ENCODE data around the gene RASL11A. TPM values are rescaled to one million over a fixed set of nuclear protein-coding genes. Genes with fewer than 3 reads are reported as not detected.

RASL11A gene
- total RNA-seq, 4 donors from 2014 or later = 18.7 to 37.7 (median 28.9) TPM

- H3K4me3 ChIP-seq = no peak overlapping the region
- H3K9me3 ChIP-seq = no peaks in the 10 kb centered on the region
- H3K4me1 ChIP-seq = no peaks in the 10 kb centered on the region
- no peak overlapping the region for H3K27ac ChIP-seq
- no peak for TF ChIP-seq POLR2A (IDR thresholded peaks at IDR 0.05)
- no peak for TF ChIP-seq EP300 (IDR thresholded peaks at IDR 0.05; ENCODE audit: low read depth)
- TF ChIP-seq, protein P1, sequence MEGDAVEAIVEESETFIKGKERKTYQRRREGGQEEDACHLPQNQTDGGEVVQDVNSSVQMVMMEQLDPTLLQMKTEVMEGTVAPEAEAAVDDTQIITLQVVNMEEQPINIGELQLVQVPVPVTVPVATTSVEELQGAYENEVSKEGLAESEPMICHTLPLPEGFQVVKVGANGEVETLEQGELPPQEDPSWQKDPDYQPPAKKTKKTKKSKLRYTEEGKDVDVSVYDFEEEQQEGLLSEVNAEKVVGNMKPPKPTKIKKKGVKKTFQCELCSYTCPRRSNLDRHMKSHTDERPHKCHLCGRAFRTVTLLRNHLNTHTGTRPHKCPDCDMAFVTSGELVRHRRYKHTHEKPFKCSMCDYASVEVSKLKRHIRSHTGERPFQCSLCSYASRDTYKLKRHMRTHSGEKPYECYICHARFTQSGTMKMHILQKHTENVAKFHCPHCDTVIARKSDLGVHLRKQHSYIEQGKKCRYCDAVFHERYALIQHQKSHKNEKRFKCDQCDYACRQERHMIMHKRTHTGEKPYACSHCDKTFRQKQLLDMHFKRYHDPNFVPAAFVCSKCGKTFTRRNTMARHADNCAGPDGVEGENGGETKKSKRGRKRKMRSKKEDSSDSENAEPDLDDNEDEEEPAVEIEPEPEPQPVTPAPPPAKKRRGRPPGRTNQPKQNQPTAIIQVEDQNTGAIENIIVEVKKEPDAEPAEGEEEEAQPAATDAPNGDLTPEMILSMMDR (IDR thresholded peaks at IDR 0.05) = no peak
- TF ChIP-seq POLR2AphosphoS5 (IDR thresholded peaks at IDR 0.05) = no peak
- no peaks in the 10 kb centered on the region for H3K36me3 ChIP-seq
- no peaks in the 10 kb centered on the region for H3K27me3 ChIP-seq
- DNase-seq = no peak
- in situ Hi-C loops (cut with MboI; ENCODE audit: low pct_ligation_motif_present in 1 of 4, low pct_unique_long_range_greater_than_20kb in 1 of 4, low sequenced_read_pairs in 3 of 4) = no loop called here
- WGBS, 2 donors (ENCODE audit: low coverage in 1 of 2) = 74 to 75% methylated on average over 6 to 9 of the region's 9 CpGs
- intact Hi-C loops (cut with DNase I; ENCODE audit: low total_unique reads) = no loop called here
These were observed 39.5 kb downstream of the RASL11A start for GRCh38 chr13:27309967-27310598.

DNA sequence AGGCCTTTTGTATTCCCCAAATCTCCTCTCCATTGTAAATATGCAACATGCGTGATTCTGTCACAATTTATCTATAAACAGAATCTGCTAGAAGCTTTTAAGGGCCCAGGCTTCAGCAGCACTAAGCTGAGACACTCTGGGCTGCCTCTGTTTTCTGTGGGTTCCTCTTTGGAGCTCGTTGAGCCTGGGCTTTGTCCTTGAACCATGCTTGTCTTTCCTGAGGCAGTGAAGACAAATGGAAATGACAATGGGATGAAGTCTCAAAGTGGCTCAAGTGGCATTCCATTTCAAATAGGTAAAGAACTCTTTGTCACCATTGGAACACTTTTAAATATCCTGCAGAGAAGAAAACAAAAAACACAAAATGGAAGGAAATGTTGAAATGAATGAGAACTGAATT is 40.3 kb downstream of the RASL11A start:
- no peak overlapping the region for H3K27ac ChIP-seq
- TF ChIP-seq POLR2A (IDR thresholded peaks at IDR 0.05) (no peak), EP300 (IDR thresholded peaks at IDR 0.05; ENCODE audit: low read depth) (no peak), POLR2AphosphoS5 (IDR thresholded peaks at IDR 0.05) (no peak)
- TF ChIP-seq, protein P1 (IDR thresholded peaks at IDR 0.05) = no peak
- no peaks in the 10 kb centered on the region for H3K36me3 ChIP-seq
- no peaks in the 10 kb centered on the region for H3K9me3 ChIP-seq
- no peak overlapping the region for H3K4me3 ChIP-seq
- peaks cover 2% of the 10 kb centered on the region for H3K27me3 ChIP-seq
- in situ Hi-C loops (cut with MboI; ENCODE audit: low pct_ligation_motif_present in 1 of 4, low pct_unique_long_range_greater_than_20kb in 1 of 4, low sequenced_read_pairs in 3 of 4) = no loop called here
- intact Hi-C loops (cut with DNase I; ENCODE audit: low total_unique reads) = no loop called here
- no peak for DNase-seq
- 37 to 100% methylated on average over 1 to 2 of the region's 2 CpGs for WGBS, 2 donors (ENCODE audit: low coverage in 1 of 2)
- H3K4me1 ChIP-seq = no peaks in the 10 kb centered on the region

- Histone ChIP-seq H3K36me3 (no peaks in the 10 kb centered on the region), H3K27ac (no peak overlapping the region), H3K9me3 (no peaks in the 10 kb centered on the region), H3K4me3 (no peak overlapping the region), H3K27me3 (peaks cover 3% of the 10 kb centered on the region), H3K4me1 (no peaks in the 10 kb centered on the region)
- in situ Hi-C loops (cut with MboI; ENCODE audit: low pct_ligation_motif_present in 1 of 4, low pct_unique_long_range_greater_than_20kb in 1 of 4, low sequenced_read_pairs in 3 of 4) (no loop called here), intact Hi-C loops (cut with DNase I; ENCODE audit: low total_unique reads) (no loop called here)
- TF ChIP-seq EP300 (IDR thresholded peaks at IDR 0.05; ENCODE audit: low read depth) (no peak), POLR2A (IDR thresholded peaks at IDR 0.05) (no peak), POLR2AphosphoS5 (IDR thresholded peaks at IDR 0.05) (no peak)
- TF ChIP-seq, protein P1 (IDR thresholded peaks at IDR 0.05) = no peak
- no peak for DNase-seq
- 74 to 87% methylated on average over 6 of the region's 6 CpGs for WGBS, 2 donors (ENCODE audit: low coverage in 1 of 2)
These were observed 41.0 kb downstream of the RASL11A start for GRCh38 chr13:27311518-27312210.

DNA sequence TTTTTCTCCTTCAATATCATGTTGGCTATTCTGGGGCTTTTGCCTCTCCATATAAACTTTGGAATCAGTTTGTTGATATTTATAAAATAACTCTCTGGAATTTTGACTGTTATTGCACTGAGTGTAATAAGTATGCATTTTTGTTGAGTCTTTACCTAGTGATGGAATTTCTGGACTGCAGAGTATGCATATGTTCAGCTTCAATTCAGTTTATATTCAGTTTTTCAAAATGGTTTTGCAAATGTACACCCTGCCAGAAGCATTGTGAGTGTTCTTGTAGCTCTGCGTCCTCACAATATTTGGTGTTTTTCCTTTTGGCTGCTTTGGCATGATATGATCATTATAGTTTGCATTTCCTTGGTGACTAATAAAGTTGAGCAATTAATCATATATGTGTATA is 43.1 kb downstream of the RASL11A start:
- no peaks in the 10 kb centered on the region for H3K36me3 ChIP-seq
- H3K4me3 ChIP-seq = no peak overlapping the region
- H3K27ac ChIP-seq = no peak overlapping the region
- H3K4me1 ChIP-seq = no peaks in the 10 kb centered on the region
- WGBS, 2 donors (ENCODE audit: low coverage in 1 of 2) = 85 to 100% methylated on average over 1 of the region's 1 CpG
- DNase-seq = no peak
- TF ChIP-seq EP300 (IDR thresholded peaks at IDR 0.05; ENCODE audit: low read depth) = no peak
- TF ChIP-seq, protein P1 (IDR thresholded peaks at IDR 0.05) = no peak
- TF ChIP-seq POLR2AphosphoS5 (IDR thresholded peaks at IDR 0.05) = no peak
- no peak for TF ChIP-seq POLR2A (IDR thresholded peaks at IDR 0.05)
- H3K9me3 ChIP-seq = no peaks in the 10 kb centered on the region
- in situ Hi-C loops (cut with MboI; ENCODE audit: low pct_ligation_motif_present in 1 of 4, low pct_unique_long_range_greater_than_20kb in 1 of 4, low sequenced_read_pairs in 3 of 4) (no loop called here), intact Hi-C loops (cut with DNase I; ENCODE audit: low total_unique reads) (no loop called here)
- peaks cover 8% of the 10 kb centered on the region for H3K27me3 ChIP-seq
